GM18873 (cell line): ENCODE results near the gene SLFN12L.

Experiments used
- ATAC-seq: cut with Tn5 transposase; IDR thresholded peaks from one replicate; pipeline ENCODE4 v1.9.1; 2021; ENCODE audit warnings: mild to moderate bottlenecking, moderate library complexity, moderate number of reproducible peaks; ENCODE audit not compliant: unreplicated experiment, low FRiP score

Gene SLFN12L

GRCh38 chr17:35438433-35438832 lies 99.0 kb downstream of the SLFN12L start:
- ATAC-seq: no peak

GRCh38 chr17:35433075-35433894 lies 104.2 kb downstream of the SLFN12L start:
- ATAC-seq: no peak

- ATAC-seq: peak; percentile 78
Measured at GRCh38 chr17:35432176-35433074, 105.1 kb downstream of the SLFN12L start, which contains the start of gene SLFN12. TSS of gene SLFN12 (minus strand) at chr17:35432500. CDS start at chr17:35423028, 9,472 bp downstream.

- no peak for ATAC-seq
Measured at GRCh38 chr17:35429702-35430101, 107.8 kb downstream of the SLFN12L start.

- no peak for ATAC-seq
Measured at GRCh38 chr17:35428229-35428628, 109.2 kb downstream of the SLFN12L start.

- ATAC-seq: no peak
Measured at GRCh38 chr17:35423761-35424160, 113.7 kb downstream of the SLFN12L start.
